ENCODE results near the gene CARF. TPM values are rescaled to one million over a fixed set of nuclear protein-coding genes. Genes with fewer than 3 reads are reported as not detected.

CARF gene
- total and polyA plus RNA-seq, 2 of the 13 experiments (the other 11 are each of a cell fraction or from before 2014, with no cell fraction given) = 3.0 to 5.4 TPM

DNA sequence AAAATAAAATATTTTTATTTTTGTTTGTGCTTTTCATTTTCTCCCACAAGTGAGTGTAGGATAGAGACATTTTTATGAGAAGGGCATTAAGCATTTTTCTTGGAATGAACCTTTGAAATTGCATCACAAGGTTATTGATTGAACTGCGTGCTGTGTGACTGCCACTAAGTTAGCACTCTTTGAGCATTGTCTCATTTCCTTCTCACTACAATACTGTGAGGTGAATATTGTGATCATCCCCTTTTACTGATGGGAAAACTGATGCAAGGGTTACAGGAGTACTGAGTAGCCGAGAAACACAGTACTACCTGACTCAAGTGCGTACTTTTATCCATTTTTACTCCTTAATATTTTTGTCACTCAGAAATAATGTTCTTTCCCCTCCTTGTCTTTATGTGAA is 104.6 kb downstream of the CARF start (continued):
- TF ChIP-seq, protein P1, sequence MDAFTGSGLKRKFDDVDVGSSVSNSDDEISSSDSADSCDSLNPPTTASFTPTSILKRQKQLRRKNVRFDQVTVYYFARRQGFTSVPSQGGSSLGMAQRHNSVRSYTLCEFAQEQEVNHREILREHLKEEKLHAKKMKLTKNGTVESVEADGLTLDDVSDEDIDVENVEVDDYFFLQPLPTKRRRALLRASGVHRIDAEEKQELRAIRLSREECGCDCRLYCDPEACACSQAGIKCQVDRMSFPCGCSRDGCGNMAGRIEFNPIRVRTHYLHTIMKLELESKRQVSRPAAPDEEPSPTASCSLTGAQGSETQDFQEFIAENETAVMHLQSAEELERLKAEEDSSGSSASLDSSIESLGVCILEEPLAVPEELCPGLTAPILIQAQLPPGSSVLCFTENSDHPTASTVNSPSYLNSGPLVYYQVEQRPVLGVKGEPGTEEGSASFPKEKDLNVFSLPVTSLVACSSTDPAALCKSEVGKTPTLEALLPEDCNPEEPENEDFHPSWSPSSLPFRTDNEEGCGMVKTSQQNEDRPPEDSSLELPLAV (CRISPR knock-in tag; conservative IDR thresholded peaks at IDR 0.05; ENCODE audit: low read depth) = no peak
- TF ChIP-seq HNF4A (CRISPR knock-in tag; IDR thresholded peaks at IDR 0.05) (no peak), ZBTB8A (CRISPR knock-in tag; IDR thresholded peaks at IDR 0.05; ENCODE audit: borderline replicate concordance, low read depth) (0 out of 2 replicates have a peak, but pooled peaks have one; percentile 36), ZBTB20 (CRISPR knock-in tag; IDR thresholded peaks at IDR 0.05; ENCODE audit: borderline replicate concordance, low read depth) (no peak), CEBPG (CRISPR knock-in tag; IDR thresholded peaks at IDR 0.05) (peak; percentile 76), ELF3 (CRISPR knock-in tag; IDR thresholded peaks at IDR 0.05) (0 out of 2 replicates have a peak, but pooled peaks have one; percentile 41), RCOR2 (CRISPR knock-in tag; IDR thresholded peaks at IDR 0.05) (peak; percentile 54; the same call in 1 of the 2 replicates), CREB1 (IDR thresholded peaks at IDR 0.05) (no peak), CREB1 (CRISPR knock-in tag; IDR thresholded peaks at IDR 0.05) (peak; percentile 22; the same call in 1 of the 2 replicates), THAP11 (CRISPR knock-in tag; IDR thresholded peaks at IDR 0.05) (0 out of 2 replicates have a peak, but pooled peaks have one; percentile 49), ZNF143 (CRISPR knock-in tag; IDR thresholded peaks at IDR 0.05) (no peak), ZMYM3 (CRISPR knock-in tag; IDR thresholded peaks at IDR 0.05) (peak; percentile 56; the same call in 1 of the 2 replicates), NR2C2 (CRISPR knock-in tag; IDR thresholded peaks at IDR 0.05; ENCODE audit: borderline replicate concordance) (0 out of 2 replicates have a peak, but pooled peaks have one; percentile 30), ZNF124 (CRISPR knock-in tag; IDR thresholded peaks at IDR 0.05) (no peak), RBAK (CRISPR knock-in tag; IDR thresholded peaks at IDR 0.05) (no peak), SETDB1 (CRISPR knock-in tag; IDR thresholded peaks at IDR 0.05; ENCODE audit: borderline replicate concordance) (no peak), KMT2B (CRISPR knock-in tag; IDR thresholded peaks at IDR 0.05) (0 out of 2 replicates have a peak, but pooled peaks have one; percentile 19)
- TF ChIP-seq, protein P2, sequence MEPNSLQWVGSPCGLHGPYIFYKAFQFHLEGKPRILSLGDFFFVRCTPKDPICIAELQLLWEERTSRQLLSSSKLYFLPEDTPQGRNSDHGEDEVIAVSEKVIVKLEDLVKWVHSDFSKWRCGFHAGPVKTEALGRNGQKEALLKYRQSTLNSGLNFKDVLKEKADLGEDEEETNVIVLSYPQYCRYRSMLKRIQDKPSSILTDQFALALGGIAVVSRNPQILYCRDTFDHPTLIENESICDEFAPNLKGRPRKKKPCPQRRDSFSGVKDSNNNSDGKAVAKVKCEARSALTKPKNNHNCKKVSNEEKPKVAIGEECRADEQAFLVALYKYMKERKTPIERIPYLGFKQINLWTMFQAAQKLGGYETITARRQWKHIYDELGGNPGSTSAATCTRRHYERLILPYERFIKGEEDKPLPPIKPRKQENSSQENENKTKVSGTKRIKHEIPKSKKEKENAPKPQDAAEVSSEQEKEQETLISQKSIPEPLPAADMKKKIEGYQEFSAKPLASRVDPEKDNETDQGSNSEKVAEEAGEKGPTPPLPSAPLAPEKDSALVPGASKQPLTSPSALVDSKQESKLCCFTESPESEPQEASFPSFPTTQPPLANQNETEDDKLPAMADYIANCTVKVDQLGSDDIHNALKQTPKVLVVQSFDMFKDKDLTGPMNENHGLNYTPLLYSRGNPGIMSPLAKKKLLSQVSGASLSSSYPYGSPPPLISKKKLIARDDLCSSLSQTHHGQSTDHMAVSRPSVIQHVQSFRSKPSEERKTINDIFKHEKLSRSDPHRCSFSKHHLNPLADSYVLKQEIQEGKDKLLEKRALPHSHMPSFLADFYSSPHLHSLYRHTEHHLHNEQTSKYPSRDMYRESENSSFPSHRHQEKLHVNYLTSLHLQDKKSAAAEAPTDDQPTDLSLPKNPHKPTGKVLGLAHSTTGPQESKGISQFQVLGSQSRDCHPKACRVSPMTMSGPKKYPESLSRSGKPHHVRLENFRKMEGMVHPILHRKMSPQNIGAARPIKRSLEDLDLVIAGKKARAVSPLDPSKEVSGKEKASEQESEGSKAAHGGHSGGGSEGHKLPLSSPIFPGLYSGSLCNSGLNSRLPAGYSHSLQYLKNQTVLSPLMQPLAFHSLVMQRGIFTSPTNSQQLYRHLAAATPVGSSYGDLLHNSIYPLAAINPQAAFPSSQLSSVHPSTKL (CRISPR knock-in tag; IDR thresholded peaks at IDR 0.05) = peak; percentile 52; the same call in 1 of the 2 replicates
- TF ChIP-seq, protein P3, sequence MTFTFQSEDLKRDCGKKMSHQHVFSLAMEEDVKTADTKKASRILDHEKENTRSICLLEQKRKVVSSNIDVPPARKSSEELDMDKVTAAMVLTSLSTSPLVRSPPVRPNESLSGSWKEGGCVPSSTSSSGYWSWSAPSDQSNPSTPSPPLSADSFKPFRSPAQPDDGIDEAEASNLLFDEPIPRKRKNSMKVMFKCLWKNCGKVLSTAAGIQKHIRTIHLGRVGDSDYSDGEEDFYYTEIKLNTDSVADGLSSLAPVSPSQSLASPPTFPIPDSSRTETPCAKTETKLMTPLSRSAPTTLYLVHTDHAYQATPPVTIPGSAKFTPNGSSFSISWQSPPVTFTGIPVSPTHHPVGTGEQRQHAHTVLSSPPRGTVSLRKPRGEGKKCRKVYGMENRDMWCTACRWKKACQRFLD (CRISPR knock-in tag; IDR thresholded peaks at IDR 0.05; ENCODE audit: borderline replicate concordance) = no peak
- TF ChIP-seq, protein P4, sequence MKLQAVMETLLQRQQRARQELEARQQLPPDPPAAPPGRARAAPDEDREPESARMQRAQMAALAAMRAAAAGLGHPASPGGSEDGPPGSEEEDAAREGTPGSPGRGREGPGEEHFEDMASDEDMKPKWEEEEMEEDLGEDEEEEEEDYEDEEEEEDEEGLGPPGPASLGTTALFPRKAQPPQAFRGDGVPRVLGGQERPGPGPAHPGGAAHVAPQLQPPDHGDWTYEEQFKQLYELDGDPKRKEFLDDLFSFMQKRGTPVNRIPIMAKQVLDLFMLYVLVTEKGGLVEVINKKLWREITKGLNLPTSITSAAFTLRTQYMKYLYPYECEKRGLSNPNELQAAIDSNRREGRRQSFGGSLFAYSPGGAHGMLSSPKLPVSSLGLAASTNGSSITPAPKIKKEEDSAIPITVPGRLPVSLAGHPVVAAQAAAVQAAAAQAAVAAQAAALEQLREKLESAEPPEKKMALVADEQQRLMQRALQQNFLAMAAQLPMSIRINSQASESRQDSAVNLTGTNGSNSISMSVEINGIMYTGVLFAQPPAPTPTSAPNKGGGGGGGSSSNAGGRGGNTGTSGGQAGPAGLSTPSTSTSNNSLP (IDR thresholded peaks at IDR 0.05; ENCODE audit: low read depth, low read length) = peak; percentile 69

Measured in HepG2 (cell line).